HepG2 (cell line): ENCODE measurements around the gene MAPK14.
"Not testable (repeated sequence)": the region's sequence is repeated elsewhere in the genome, so short reads cannot be mapped to it uniquely, and the experiment has no call there.

Experiments
- CCAR2 ChIP-seq: fragments of 200-400 bp; formaldehyde crosslinking; optimal IDR thresholded peaks from 2 replicates; pipeline ENCODE3; 2018; ENCODE audit warnings: low read depth, mild to moderate bottlenecking, low read length, moderate library complexity
- EZH2 ChIP-seq: conservative IDR thresholded peaks from 2 replicates; pipeline ENCODE4 v1.6.1; 2012; ENCODE audit warnings: mild to moderate bottlenecking, low read depth, low read length, moderate library complexity
- GABPA ChIP-seq, 2 experiments: IDR thresholded peaks; 2 replicates each; pipeline ENCODE4 v1.6.1; 2011 to 2016; ENCODE audit warnings: low read depth in 2 of 2, low read length in 1 of 2, missing biosample characterization in 1 of 2, missing genetic modification characterization in 1 of 2
- MXI1 ChIP-seq: IDR thresholded peaks from 3 replicates; pipeline ENCODE4 v1.6.1; 2012; ENCODE audit warnings: low read depth, low read length, inconsistent platforms, borderline replicate concordance
- POLR2A ChIP-seq, 2 experiments: IDR thresholded peaks; 2 replicates each; pipeline ENCODE4 v1.6.1; 2011; ENCODE audit warnings: low read depth in 2 of 2, low read length in 2 of 2, mild to moderate bottlenecking in 1 of 2, moderate library complexity in 1 of 2; ENCODE audit not compliant: insufficient read depth in 1 of 2
- TAF1 ChIP-seq: sonication (generic); formaldehyde crosslinking; IDR thresholded peaks from 2 replicates; pipeline ENCODE4 v1.4.0; 2020; ENCODE audit warnings: missing genetic modification reagents
- TRIM24 ChIP-seq: sonication (generic); formaldehyde crosslinking; IDR thresholded peaks from 2 replicates; pipeline ENCODE4 v1.8.0; 2022; ENCODE audit warnings: mild to moderate bottlenecking, missing genetic modification reagents
- ZFP36 ChIP-seq: fragments of 150-350 bp; IDR thresholded peaks from 2 replicates; pipeline ENCODE4 v1.6.1; 2018; ENCODE audit warnings: borderline replicate concordance, low read length, low read depth; ENCODE audit not compliant: partially characterized antibody
- TF ChIP-seq, protein P1 (sequence below): sonication (generic); formaldehyde crosslinking; IDR thresholded peaks from 2 replicates; pipeline ENCODE4 v1.5.1; 2020; ENCODE audit warnings: mild to moderate bottlenecking, missing genetic modification reagents, moderate library complexity
- TF ChIP-seq, protein P2 (sequence below): sonication (generic); formaldehyde crosslinking; IDR thresholded peaks from 2 replicates; pipeline ENCODE4 v1.5.0; 2020; ENCODE audit warnings: mild to moderate bottlenecking, missing genetic modification reagents, moderate library complexity
- TF ChIP-seq, protein P3 (sequence below), 2 experiments: sonication (generic) in 1 of 2; formaldehyde crosslinking in 1 of 2; IDR thresholded peaks; 2 replicates each; pipeline versions ENCODE4 v1.5.1 to v1.6.1; 2011 to 2020; ENCODE audit warnings: borderline replicate concordance in 1 of 2, low read depth in 1 of 2, low read length in 1 of 2, mild to moderate bottlenecking in 1 of 2, missing genetic modification reagents in 1 of 2, moderate library complexity in 1 of 2
- TF ChIP-seq, protein P4 (sequence below), 2 experiments: fragments of 450-650 bp in 1 of 2; sonication (generic) in 1 of 2; formaldehyde crosslinking; IDR thresholded peaks; 2 replicates each; pipeline versions ENCODE4 v1.5.0 to v1.8.0; 2020 to 2022; ENCODE audit warnings: mild to moderate bottlenecking in 1 of 2, missing genetic modification reagents in 1 of 2
- TF ChIP-seq, protein P5 (sequence below): sonication (generic); formaldehyde crosslinking; IDR thresholded peaks from 2 replicates; pipeline ENCODE4 v1.4.0; 2020; ENCODE audit warnings: missing genetic modification reagents

DNA sequence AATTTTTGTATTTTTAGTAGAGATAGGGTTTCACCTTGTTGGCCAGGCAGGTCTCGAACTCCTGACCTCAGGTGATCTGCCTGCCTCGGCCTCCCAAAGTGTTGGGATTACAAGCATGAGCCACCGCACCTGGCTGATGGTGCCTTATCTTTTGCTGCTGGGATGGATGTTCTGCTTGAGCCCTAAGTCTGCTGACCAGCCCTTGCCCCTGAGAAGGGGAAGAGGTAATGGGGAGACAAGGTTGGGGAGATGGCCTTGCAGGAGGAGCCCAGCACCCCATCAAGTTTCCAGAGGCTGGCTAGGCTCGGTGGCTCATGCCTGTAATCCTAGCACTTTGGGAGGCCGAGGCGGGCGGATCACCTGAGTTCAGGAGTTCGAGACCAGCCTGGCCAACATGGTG, 96.7 kb downstream of the MAPK14 start:
- TF ChIP-seq GABPA (IDR thresholded peaks at IDR 0.05; ENCODE audit: low read depth, low read length); GABPA (CRISPR knock-in tag; IDR thresholded peaks at IDR 0.05; ENCODE audit: low read depth); MXI1; ZFP36; TAF1 (CRISPR knock-in tag); EZH2; TRIM24; POLR2A (IDR thresholded peaks at IDR 0.05; ENCODE audit: insufficient read depth in 1 of 2, low read depth in 2 of 2, low read length in 2 of 2); CCAR2: not testable (repeated sequence)
- TF ChIP-seq, protein P1, sequence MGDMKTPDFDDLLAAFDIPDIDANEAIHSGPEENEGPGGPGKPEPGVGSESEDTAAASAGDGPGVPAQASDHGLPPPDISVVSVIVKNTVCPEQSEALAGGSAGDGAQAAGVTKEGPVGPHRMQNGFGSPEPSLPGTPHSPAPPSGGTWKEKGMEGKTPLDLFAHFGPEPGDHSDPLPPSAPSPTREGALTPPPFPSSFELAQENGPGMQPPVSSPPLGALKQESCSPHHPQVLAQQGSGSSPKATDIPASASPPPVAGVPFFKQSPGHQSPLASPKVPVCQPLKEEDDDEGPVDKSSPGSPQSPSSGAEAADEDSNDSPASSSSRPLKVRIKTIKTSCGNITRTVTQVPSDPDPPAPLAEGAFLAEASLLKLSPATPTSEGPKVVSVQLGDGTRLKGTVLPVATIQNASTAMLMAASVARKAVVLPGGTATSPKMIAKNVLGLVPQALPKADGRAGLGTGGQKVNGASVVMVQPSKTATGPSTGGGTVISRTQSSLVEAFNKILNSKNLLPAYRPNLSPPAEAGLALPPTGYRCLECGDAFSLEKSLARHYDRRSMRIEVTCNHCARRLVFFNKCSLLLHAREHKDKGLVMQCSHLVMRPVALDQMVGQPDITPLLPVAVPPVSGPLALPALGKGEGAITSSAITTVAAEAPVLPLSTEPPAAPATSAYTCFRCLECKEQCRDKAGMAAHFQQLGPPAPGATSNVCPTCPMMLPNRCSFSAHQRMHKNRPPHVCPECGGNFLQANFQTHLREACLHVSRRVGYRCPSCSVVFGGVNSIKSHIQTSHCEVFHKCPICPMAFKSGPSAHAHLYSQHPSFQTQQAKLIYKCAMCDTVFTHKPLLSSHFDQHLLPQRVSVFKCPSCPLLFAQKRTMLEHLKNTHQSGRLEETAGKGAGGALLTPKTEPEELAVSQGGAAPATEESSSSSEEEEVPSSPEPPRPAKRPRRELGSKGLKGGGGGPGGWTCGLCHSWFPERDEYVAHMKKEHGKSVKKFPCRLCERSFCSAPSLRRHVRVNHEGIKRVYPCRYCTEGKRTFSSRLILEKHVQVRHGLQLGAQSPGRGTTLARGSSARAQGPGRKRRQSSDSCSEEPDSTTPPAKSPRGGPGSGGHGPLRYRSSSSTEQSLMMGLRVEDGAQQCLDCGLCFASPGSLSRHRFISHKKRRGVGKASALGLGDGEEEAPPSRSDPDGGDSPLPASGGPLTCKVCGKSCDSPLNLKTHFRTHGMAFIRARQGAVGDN (CRISPR knock-in tag) = not testable (repeated sequence)
- TF ChIP-seq, protein P2, sequence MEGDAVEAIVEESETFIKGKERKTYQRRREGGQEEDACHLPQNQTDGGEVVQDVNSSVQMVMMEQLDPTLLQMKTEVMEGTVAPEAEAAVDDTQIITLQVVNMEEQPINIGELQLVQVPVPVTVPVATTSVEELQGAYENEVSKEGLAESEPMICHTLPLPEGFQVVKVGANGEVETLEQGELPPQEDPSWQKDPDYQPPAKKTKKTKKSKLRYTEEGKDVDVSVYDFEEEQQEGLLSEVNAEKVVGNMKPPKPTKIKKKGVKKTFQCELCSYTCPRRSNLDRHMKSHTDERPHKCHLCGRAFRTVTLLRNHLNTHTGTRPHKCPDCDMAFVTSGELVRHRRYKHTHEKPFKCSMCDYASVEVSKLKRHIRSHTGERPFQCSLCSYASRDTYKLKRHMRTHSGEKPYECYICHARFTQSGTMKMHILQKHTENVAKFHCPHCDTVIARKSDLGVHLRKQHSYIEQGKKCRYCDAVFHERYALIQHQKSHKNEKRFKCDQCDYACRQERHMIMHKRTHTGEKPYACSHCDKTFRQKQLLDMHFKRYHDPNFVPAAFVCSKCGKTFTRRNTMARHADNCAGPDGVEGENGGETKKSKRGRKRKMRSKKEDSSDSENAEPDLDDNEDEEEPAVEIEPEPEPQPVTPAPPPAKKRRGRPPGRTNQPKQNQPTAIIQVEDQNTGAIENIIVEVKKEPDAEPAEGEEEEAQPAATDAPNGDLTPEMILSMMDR (CRISPR knock-in tag) = not testable (repeated sequence)
- TF ChIP-seq, protein P3, sequence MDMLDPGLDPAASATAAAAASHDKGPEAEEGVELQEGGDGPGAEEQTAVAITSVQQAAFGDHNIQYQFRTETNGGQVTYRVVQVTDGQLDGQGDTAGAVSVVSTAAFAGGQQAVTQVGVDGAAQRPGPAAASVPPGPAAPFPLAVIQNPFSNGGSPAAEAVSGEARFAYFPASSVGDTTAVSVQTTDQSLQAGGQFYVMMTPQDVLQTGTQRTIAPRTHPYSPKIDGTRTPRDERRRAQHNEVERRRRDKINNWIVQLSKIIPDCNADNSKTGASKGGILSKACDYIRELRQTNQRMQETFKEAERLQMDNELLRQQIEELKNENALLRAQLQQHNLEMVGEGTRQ (IDR thresholded peaks at IDR 0.05; ENCODE audit: low read depth, low read length) = not testable (repeated sequence)
- TF ChIP-seq, protein P3 (CRISPR knock-in tag; IDR thresholded peaks at IDR 0.05; ENCODE audit: borderline replicate concordance) = not testable (repeated sequence)
- TF ChIP-seq, protein P4, sequence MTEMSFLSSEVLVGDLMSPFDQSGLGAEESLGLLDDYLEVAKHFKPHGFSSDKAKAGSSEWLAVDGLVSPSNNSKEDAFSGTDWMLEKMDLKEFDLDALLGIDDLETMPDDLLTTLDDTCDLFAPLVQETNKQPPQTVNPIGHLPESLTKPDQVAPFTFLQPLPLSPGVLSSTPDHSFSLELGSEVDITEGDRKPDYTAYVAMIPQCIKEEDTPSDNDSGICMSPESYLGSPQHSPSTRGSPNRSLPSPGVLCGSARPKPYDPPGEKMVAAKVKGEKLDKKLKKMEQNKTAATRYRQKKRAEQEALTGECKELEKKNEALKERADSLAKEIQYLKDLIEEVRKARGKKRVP (CRISPR knock-in tag; IDR thresholded peaks at IDR 0.05) = not testable (repeated sequence)
- TF ChIP-seq, protein P5, sequence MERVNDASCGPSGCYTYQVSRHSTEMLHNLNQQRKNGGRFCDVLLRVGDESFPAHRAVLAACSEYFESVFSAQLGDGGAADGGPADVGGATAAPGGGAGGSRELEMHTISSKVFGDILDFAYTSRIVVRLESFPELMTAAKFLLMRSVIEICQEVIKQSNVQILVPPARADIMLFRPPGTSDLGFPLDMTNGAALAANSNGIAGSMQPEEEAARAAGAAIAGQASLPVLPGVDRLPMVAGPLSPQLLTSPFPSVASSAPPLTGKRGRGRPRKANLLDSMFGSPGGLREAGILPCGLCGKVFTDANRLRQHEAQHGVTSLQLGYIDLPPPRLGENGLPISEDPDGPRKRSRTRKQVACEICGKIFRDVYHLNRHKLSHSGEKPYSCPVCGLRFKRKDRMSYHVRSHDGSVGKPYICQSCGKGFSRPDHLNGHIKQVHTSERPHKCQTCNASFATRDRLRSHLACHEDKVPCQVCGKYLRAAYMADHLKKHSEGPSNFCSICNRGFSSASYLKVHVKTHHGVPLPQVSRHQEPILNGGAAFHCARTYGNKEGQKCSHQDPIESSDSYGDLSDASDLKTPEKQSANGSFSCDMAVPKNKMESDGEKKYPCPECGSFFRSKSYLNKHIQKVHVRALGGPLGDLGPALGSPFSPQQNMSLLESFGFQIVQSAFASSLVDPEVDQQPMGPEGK = not testable (repeated sequence)
